HG03175 (cell line): ENCODE data around the gene SGCA.

ENCODE experiments used
- ATAC-seq: cut with Tn5 transposase; IDR thresholded peaks from one replicate; pipeline ENCODE4 v1.9.1; 2021; ENCODE audit warnings: mild to moderate bottlenecking, moderate library complexity; ENCODE audit not compliant: unreplicated experiment

The SGCA gene

DNA sequence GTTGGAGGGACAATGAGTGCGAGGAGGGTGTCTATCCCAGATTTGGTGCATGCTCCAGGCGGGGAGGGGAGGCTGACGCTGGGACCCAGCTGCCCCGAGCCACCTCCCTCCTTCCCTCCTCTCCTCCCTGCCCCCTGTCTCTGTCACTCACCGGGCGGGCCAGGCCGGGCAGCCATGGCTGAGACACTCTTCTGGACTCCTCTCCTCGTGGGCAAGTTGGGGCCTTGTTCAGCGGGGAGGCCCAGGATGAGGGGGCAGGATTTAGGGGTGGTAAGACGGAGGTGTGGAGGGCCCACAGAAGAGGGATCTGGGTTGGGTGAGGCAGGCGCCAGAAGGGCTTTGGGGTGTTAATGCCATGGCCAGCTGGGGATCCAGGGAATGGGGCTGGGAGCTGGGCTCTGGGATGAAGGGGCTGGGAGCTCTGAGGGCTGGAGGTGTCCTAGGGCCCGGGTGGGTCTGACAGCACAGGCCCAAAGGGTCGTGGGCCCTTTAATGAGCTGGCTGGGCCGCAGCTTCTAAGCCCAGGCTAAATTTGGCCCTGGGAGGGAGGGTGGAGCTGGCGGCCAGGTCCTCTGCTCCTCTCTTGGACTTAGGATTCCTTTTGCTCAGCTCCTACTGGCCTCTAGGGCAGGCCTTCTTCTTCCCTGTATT, at the start of gene SGCA:
SGCA (plus strand) TSS at position 139 of the 651 bp plus-strand sequence; CDS start at position 175, 36 bp downstream.
- no peak for ATAC-seq

GRCh38 chr17:50117202-50118051, 48.4 kb upstream of the SGCA start:
- no peak for ATAC-seq

- no peak for ATAC-seq
Observed at GRCh38 chr17:50118076-50118827, 47.6 kb upstream of the SGCA start.

- no peak for ATAC-seq
Observed at GRCh38 chr17:50118828-50119218, 47.0 kb upstream of the SGCA start.

DNA sequence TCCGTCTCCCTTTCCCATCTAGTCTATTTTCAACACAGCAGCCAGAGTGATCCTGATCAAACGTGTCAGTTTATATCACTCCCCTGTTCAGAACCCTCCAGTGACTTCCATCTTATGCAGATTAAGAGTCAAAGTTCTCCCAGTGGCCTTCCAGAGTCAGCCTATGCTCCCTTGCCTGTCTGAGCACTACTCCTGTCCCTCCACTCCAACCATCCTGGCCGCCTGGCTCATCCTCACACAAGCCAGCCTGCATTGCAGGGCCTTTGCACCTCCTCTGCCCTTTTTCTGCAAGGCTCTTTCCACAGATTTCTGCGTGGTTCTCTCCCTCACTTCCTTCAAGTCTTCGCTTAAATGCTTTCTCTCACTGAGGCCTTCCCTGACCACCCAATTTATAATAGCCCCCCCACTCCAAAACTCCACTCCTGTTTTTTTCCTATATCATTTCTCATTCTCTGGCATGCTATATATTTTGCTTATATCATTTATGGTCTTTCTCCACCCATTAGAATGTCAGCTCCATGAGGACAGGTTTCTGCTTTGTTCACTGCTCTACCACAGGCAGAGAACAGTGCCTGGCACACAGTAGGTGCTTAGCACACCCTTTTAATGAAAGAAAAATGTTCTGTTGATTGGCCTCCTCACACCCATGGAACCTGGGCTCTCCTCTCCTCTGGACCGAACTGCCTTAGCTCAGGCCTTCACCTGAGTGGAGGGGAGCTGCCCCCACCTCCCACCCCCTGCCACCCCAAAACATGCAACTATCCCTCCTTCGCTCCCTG, 45.1 kb upstream of the SGCA start:
- ATAC-seq, result no peak

DNA sequence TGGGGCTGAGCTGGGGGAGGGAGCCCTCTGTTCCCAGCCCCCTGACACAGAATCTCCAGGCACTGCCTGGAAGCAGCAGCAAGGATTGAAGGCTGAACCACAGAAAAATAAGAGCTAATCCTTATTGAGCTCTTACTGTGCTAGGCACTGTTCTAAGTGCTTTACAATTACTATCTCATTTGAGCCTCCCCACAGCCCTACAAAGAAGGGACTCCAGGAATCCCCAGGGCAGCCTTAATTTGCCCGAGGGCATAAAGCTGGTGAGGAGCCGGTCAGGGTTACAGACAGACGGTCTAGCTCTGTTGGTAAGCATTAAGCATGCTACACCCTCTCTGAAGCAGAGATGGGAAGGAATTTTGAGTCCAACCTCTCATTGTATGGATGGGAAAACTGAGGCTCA, 42.9 kb upstream of the SGCA start:
- ATAC-seq, result no peak

DNA sequence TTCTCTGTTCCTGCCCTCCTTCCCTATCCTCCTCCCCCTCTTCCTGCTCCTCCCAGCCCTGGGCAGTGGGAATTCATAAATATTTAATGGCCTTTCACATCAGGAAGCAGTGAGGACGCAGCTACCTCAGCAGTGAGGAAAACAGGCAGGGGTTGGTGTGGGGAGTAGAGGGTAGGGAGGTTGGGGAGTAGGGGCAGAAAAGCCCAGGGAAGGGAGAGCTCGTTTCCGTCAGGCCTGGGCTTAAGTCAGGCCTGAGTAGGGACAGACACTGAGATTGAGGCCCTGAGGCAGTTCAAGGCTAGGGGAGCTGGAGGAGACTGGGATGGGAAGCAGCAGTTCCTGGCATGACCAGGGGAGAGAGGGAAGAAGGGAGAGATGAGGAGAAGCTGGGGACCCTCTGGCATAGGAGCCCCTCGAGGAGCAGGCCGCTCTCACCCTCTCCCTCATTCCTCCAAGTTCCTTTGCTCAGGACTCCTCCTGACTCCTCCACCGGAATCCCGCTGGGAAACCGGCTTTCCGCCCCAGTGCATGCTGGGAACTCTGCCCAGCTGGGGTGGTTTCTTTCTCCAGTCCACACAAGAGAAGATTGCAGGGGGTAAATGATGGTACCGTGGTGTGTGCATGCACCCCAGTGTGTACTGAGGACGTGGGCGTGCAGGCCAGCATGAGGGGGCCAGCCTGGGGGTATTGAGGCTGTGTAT, 42.0 kb upstream of the SGCA start:
- no peak for ATAC-seq

DNA sequence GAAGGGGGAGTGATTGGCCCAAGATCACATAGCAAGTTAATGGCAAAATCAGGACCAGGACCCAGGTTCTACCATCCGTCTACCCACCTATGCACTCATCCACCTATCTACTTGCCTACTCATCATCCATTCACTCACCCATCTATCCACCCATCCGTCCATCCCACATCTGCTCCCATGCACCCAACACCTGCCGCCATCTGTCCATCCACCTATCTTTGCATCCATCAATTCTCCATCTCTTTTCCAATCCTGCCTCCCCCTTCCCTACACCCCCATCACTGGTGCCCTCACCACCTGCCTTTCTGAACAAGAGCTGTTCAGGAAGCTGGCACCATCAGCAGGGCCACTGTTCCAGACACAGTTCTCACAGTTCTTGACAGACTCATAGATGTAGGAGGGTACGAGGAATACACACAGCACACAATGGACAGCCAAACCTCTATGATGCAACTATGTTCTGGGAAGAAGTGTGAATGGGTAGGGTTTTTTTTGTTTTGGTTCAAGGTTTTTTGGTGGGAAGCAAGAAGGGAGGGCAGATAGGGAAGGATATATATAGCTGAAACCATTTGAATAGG, 40.3 kb upstream of the SGCA start:
- no peak for ATAC-seq

DNA sequence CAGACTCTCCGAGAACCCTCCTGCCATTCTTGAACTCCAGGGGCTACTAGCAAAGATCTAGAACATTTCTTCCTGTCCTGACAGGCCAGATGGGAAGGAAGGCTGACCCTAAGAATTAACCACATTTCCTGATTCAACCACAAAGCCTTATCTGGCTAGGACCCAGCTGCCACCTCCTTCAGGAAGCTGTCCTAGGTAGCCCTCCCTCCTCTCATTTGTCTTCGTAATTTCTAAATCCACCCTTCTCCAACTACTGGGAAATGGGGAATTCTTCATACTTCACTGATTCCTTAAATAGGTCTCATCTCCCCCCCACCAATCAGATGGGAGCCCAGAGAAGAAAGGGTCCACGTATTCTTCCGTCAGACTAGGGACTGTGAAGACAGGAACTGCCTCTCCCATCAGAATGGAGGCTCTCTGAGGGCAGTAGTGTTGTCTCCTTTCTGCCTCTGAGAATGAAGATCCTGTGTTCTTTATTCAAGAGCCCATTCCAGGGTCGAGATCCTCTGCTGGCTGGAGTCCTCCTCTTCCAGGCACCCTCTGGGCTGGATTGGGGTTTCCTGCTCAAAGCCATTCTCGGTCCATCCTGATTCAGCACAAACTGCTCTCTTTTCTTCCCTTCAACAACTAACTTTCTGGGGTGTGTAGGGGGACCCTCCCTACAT, 38.0 kb upstream of the SGCA start:
- no peak for ATAC-seq

GRCh38 chr17:50128441-50129352, 37.1 kb upstream of the SGCA start:
- no peak for ATAC-seq

- ATAC-seq, result no peak
Observed at GRCh38 chr17:50129353-50129727, 36.5 kb upstream of the SGCA start.

DNA sequence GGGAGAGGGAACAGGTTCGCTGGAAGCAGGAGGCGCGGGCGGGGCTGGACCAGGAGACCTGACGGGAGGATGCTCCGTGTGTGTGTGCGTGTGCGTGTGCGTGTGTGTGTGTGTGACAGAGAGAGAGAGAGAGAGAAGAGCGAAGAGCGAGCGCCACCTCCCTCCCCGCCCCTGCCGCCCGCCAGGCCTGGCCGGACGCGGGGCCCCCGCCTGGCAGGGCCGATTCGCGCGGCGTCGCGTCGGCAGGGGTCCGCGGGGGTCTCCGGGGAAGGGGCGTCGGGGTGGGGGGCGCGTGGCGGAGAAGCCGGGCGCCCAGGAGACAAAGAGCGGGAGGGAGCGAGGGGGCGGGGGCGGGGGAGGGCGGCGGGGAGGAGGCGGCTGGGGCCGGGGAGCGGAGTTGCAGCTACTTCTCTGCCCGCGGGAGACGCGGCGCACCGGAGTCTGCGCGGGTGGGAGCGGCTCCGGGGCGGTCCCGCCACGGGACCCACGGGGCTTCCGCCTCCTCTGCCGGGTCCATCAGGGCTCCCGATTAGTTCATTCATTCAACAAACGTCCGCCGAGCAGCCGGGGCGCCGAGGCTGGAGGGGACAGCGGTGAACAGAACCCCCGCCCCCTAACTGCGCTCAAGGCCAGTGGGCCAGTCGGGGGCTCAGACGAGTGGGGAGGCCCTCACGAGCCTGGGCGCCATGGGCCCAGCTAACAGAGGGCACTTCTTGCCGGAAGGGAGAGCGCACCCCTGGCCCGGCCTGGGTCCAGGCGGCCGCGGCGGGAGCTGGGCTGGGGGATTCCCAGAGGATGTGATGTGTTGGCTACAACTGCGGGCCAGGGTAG, 35.9 kb upstream of the SGCA start, which contains the start of gene SAMD14:
SAMD14 (minus strand) TSS at position 433 of the 831 bp plus-strand sequence. CDS start 5,201 bp downstream, outside the sequence.
- ATAC-seq, result no peak

GRCh38 chr17:50130559-50131305, 35.1 kb upstream of the SGCA start:
- no peak for ATAC-seq

GRCh38 chr17:50132104-50132794, 33.6 kb upstream of the SGCA start:
- no peak for ATAC-seq

- ATAC-seq, result no peak
Observed at GRCh38 chr17:50133028-50133768, 32.6 kb upstream of the SGCA start.

DNA sequence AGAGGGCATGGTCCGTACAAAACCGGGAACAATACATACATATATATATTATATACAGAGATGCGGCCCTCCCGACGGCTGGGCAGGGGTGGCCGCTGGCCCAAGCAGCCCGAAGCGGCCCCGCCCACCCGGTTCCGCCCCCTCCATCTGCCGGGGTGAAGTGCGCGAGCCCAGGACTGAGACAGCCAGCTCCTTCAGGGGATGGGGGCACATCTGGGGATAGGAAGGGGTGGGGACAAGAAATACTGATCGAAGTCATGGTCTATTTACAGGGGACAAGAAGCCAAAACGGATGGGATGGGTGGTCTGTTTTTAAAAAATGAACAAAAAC, 32.1 kb upstream of the SGCA start:
- no peak for ATAC-seq
